Aorta (tissue), 5 donors: ENCODE measurements around the gene KIAA1671. TPM values are rescaled to one million over a fixed set of nuclear protein-coding genes. Genes with fewer than 3 reads are reported as not detected.

ENCODE experiments used
- ATAC-seq: fragments of 200-7000 bp; cut with Tn5 transposase; one replicate; pipeline ENCODE4 v1.9.1; 2022; ENCODE audit warnings: moderate library complexity; ENCODE audit not compliant: low FRiP score
- DNase-seq, 2 donors: peaks; one replicate each; pipeline ENCODE4 v3.0.0-alpha.2; 2020
- H3K27ac ChIP-seq, 2 donors: one replicate each; pipeline ENCODE4 v1.5.1; 2013; ENCODE audit warnings: low read length in 2 of 2, mild to moderate bottlenecking in 2 of 2, moderate library complexity in 2 of 2, control low read depth in 1 of 2, inconsistent platforms in 1 of 2, low read depth in 1 of 2
- H3K27me3 ChIP-seq, 2 donors: one replicate each; pipeline ENCODE4 v1.6.1; 2013; ENCODE audit warnings: control low read depth in 1 of 2, low read length in 1 of 2, mild to moderate bottlenecking in 1 of 2, moderate library complexity in 1 of 2; ENCODE audit not compliant: insufficient read depth in 2 of 2, control insufficient read depth in 1 of 2
- H3K36me3 ChIP-seq, 2 donors: one replicate each; pipeline ENCODE4 v1.6.1; 2013; ENCODE audit warnings: control low read depth in 1 of 2, low read length in 1 of 2, mild to moderate bottlenecking in 1 of 2; ENCODE audit not compliant: insufficient read depth in 2 of 2, control insufficient read depth in 1 of 2
- H3K4me1 ChIP-seq, 2 donors: one replicate each; pipeline ENCODE4 v1.6.1; 2013; ENCODE audit warnings: low read length in 2 of 2, control low read depth in 1 of 2, mild to moderate bottlenecking in 1 of 2, moderate library complexity in 1 of 2; ENCODE audit not compliant: insufficient read depth in 2 of 2, control insufficient read depth in 1 of 2
- H3K4me3 ChIP-seq, 2 donors: one replicate each; pipeline ENCODE4 v1.5.1; 2013; ENCODE audit warnings: low read length in 2 of 2, control low read depth in 1 of 2, mild to moderate bottlenecking in 1 of 2
- H3K9me3 ChIP-seq: one replicate; pipeline ENCODE4 v1.6.1; 2013; ENCODE audit warnings: mild to moderate bottlenecking, low read length; ENCODE audit not compliant: control insufficient read depth
- WGBS, 2 donors: extraction: QIAGEN DNeasy Blood & Tissue Kit; methylation state at CpG; one replicate each; pipeline ENCODE4 v1.1.7; 2013; 5-methylcytosine and 5-hydroxymethylcytosine counted together
- intact Hi-C, 2 donors: fragments of 100-400 bp; cut with DNase I; formaldehyde crosslinking; loops; one replicate each; pipeline versions ENCODE4 v1.14.2 to v1.15.0; 2022
- polyA plus RNA-seq, 2 donors: library from polyadenylated mRNA; stranded (reverse); fragments of 200-250 nt; gene quantifications; one replicate each; pipeline ENCODE4 v1.2.3, GENCODE V29; 2013
- total RNA-seq, 2 donors: library from RNA; stranded (reverse); fragmentation: NEBNext Ultra II Directional; extraction: Animal tissue kit (Norgen Biotek cat#: 25700); gene quantifications; one replicate each; pipeline ENCODE4 v1.2.1, GENCODE V29; 2021
- donor health status: healthy with polysubstance abuse.
- donor health status: Bipolar disorder and iron deficiency.
- donor health status: DM: no; HTN: no; CAD: no.
- donor health status: DM: no; HTN: no; CAD: no.
- donor health status: DM: yes; HTN: yes; CAD: no.

KIAA1671 gene
- total and polyA plus RNA-seq, 4 donors: 11.5 to 93.3 (median 36.2) TPM

GRCh38 chr22:25161916-25162530, 209.5 kb downstream of the KIAA1671 start:
- ATAC-seq (no peak), DNase-seq (no peak)
- intact Hi-C loops: no loop called here
- no peak overlapping the region for H3K4me3 ChIP-seq
- no peaks in the 10 kb centered on the region for H3K4me1 ChIP-seq
- H3K9me3 ChIP-seq: no peaks in the 10 kb centered on the region
- H3K27me3 ChIP-seq: no peaks in the 10 kb centered on the region
- H3K27ac ChIP-seq: no peak overlapping the region
- H3K36me3 ChIP-seq: no peaks in the 10 kb centered on the region
- WGBS, 2 donors: 90 to 91% methylated on average over 6 of the region's 6 CpGs

- intact Hi-C loops: no loop called here
- no peak for ATAC-seq
- Histone ChIP-seq H3K9me3 (no peaks in the 10 kb centered on the region), H3K27ac (no peak overlapping the region), H3K4me3 (no peak overlapping the region), H3K4me1 (no peaks in the 10 kb centered on the region), H3K27me3 (no peaks in the 10 kb centered on the region), H3K36me3 (no peaks in the 10 kb centered on the region)
- no peak for DNase-seq
- 81 to 90% methylated on average over 1 of the region's 1 CpG for WGBS, 2 donors
These were observed 210.0 kb downstream of the KIAA1671 start for GRCh38 chr22:25162561-25162960.

GRCh38 chr22:25165785-25166184, 213.3 kb downstream of the KIAA1671 start:
- ATAC-seq: no peak
- DNase-seq: no peak

GRCh38 chr22:25166266-25167040, 213.9 kb downstream of the KIAA1671 start:
- Histone ChIP-seq H3K9me3 (no peaks in the 10 kb centered on the region), H3K27me3 (no peaks in the 10 kb centered on the region), H3K4me3 (no peak overlapping the region), H3K4me1 (no peaks in the 10 kb centered on the region), H3K27ac (no peak overlapping the region), H3K36me3 (no peaks in the 10 kb centered on the region)
- no peak for ATAC-seq
- intact Hi-C loops: loop anchor here in 1 of 2 donors (5.0 kb wide), 1 partner anchor 84 kb away; no protein-coding TSS in a partner anchor
- no peak for DNase-seq
- 67 to 71% methylated on average over 8 to 9 of the region's 9 CpGs for WGBS, 2 donors

More at GRCh38 chr22:25165785-25166184, 213.3 kb downstream of the KIAA1671 start:
- no peaks in the 10 kb centered on the region for H3K36me3 ChIP-seq
- intact Hi-C loops: loop anchor here in 1 of 2 donors (5.0 kb wide), 1 partner anchor 83 kb away; no protein-coding TSS in a partner anchor
- H3K4me1 ChIP-seq: no peaks in the 10 kb centered on the region
- H3K27me3 ChIP-seq: no peaks in the 10 kb centered on the region
- H3K4me3 ChIP-seq: no peak overlapping the region
- no peaks in the 10 kb centered on the region for H3K9me3 ChIP-seq
- 90 to 93% methylated on average over 10 of the region's 10 CpGs for WGBS, 2 donors
- H3K27ac ChIP-seq: no peak overlapping the region

- WGBS, 2 donors: 74 to 82% methylated on average over 7 of the region's 7 CpGs
- no peak overlapping the region for H3K4me3 ChIP-seq
- H3K9me3 ChIP-seq: no peaks in the 10 kb centered on the region
- no peak for ATAC-seq
- DNase-seq: no peak
- H3K27me3 ChIP-seq: no peaks in the 10 kb centered on the region
- H3K36me3 ChIP-seq: no peaks in the 10 kb centered on the region
- intact Hi-C loops: loop anchor here in 1 of 2 donors (5.0 kb wide), 1 partner anchor 85 kb away; no protein-coding TSS in a partner anchor
- no peaks in the 10 kb centered on the region for H3K4me1 ChIP-seq
- no peak overlapping the region for H3K27ac ChIP-seq
These were observed 214.6 kb downstream of the KIAA1671 start for GRCh38 chr22:25167082-25167481.

- Histone ChIP-seq H3K4me3 (no peak overlapping the region), H3K27ac (no peak overlapping the region), H3K27me3 (no peaks in the 10 kb centered on the region), H3K9me3 (no peaks in the 10 kb centered on the region), H3K36me3 (no peaks in the 10 kb centered on the region), H3K4me1 (no peaks in the 10 kb centered on the region)
- DNase-seq (no peak), ATAC-seq (no peak)
- intact Hi-C loops: loop anchor here in 1 of 2 donors (5.0 kb wide), 1 partner anchor 86 kb away; no protein-coding TSS in a partner anchor
- 89% methylated on average over 14 of the region's 14 CpGs for WGBS, 2 donors
These were observed 215.5 kb downstream of the KIAA1671 start for GRCh38 chr22:25167834-25168601.

GRCh38 chr22:25169278-25170031, 216.9 kb downstream of the KIAA1671 start:
- intact Hi-C loops: loop anchor here (5.0 kb wide), 2 partner anchors 87 to 107 kb away; no protein-coding TSS in a partner anchor
- no peaks in the 10 kb centered on the region for H3K9me3 ChIP-seq
- no peaks in the 10 kb centered on the region for H3K4me1 ChIP-seq
- no peaks in the 10 kb centered on the region for H3K27me3 ChIP-seq
- ATAC-seq: no peak
- H3K27ac ChIP-seq: no peak overlapping the region
- DNase-seq: no peak
- peaks cover 0 to 6% of the 10 kb centered on the region in 2 donors for H3K36me3 ChIP-seq
- 75 to 78% methylated on average over 17 of the region's 17 CpGs for WGBS, 2 donors
- no peak overlapping the region for H3K4me3 ChIP-seq

GRCh38 chr22:25170426-25170980, 218.0 kb downstream of the KIAA1671 start:
- 86 to 88% methylated on average over 16 of the region's 16 CpGs for WGBS, 2 donors
- intact Hi-C loops: loop anchor here in 1 of 2 donors (5.0 kb wide), 1 partner anchor 108 kb away; no protein-coding TSS in a partner anchor
- no peaks in the 10 kb centered on the region for H3K27me3 ChIP-seq

More at GRCh38 chr22:25170426-25170980, 218.0 kb downstream of the KIAA1671 start:
- Histone ChIP-seq H3K9me3 (no peaks in the 10 kb centered on the region), H3K4me1 (no peaks in the 10 kb centered on the region), H3K4me3 (no peak overlapping the region), H3K27ac (no peak overlapping the region), H3K36me3 (peaks cover 0 to 12% of the 10 kb centered on the region in 2 donors)
- ATAC-seq (no peak), DNase-seq (no peak)
